Left renal pelvis (tissue), 4 donors: ENCODE measurements around the gene ADRA2C. TPM values are rescaled to one million over a fixed set of nuclear protein-coding genes. Genes with fewer than 3 reads are reported as not detected.

Experiments
- DNase-seq, 4 donors: peaks; one replicate each; pipeline ENCODE4 v3.0.0-alpha.2; 2013; ENCODE audit warnings: low read depth in 4 of 4, low spot score in 3 of 4
- polyA plus RNA-seq, 4 donors: library from polyadenylated mRNA; unstranded; fragments of 120-200 nt; gene quantifications; one replicate each; pipeline ENCODE4 v1.2.1, GENCODE V29; 2013; ENCODE audit not compliant: insufficient read length in 4 of 4

ADRA2C gene
- polyA plus RNA-seq, 4 donors, result 3.1 to 16.7 (median 8.1) TPM

DNA sequence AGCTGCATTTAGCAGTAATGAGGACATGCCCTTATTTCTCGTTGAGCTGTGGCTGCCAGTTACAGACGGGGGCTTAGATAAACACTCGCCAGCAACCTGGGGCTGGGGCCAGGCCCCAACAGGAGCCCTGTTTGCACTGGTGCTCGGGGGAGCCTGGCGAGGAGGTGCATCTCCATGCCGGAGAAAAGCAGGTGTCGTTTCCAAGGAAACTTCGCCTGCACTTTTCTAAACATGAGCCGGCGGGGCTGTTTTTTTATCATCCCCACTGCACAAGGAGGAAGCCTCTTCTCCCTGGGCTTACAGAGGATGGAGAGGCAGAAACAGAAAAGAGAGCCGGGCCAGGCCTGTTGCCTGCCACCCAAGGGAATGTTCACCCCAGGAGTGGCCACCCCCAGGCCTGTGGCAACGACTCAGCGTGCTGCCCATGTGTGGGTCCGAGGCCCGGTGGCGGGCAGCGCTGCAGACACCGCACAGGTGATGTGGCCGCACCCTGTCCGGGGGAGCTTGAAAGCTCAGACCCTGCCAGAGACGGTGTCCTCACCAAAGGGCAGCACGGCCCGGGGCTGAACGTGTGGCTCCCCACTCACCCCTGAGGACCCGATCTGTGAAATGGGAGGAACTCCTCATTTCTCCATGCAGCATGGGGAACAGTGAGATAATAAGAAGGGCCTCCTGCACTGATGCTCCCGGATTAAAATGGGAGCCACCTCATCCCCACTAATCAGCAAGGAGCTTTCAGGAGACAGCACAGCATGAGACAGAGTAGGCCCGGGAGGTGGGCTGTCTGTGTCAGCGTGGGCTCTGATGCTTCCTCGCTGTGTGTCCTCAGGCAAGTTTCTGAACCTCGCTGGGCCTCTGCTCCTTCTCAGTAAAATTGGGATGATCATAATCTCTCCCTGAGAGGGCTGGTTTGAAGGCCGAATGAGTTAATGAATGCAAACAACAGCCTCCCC is 33.8 kb upstream of the ADRA2C start:
- DNase-seq, result no peak

DNA sequence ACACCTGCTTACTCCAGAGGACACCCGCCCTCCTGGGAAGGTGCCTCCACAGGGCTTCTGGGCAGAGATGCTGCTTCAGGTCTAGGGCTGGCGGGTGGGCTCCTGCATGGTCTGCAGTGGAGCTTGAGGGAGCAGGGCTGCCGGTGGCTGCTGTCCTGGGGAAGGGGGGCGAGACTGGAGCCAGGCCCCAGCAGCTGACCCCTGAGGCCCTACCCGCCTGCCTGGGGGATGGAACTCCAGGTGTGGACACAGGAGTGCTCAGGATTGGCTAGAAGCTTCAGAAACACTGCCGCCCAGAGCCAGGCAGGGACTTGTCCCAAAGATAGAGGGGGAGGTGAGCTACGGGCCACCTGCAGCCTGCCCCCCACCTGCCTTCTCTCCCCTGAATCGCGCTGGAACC is 33.0 kb upstream of the ADRA2C start:
- DNase-seq, result no peak

DNA sequence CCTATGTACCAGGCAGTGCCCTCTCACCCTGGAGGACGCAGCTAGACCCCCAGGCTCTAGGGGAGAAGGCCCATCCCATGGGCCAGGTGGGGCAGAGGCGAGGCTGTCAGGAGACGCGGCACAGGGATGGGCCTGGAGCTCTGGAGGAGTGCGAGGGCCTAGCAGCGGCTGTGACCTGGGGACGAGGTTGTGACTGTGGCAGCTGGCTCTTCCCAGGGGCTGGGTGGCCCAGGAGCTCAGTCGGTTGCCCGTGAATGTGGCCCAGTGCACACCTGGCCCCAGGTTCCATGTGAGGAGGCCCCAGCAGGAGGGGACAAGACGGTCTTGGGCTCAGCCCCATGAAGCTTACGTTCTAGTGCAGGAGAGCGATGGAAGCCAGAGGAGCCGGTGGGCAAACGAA is 31.0 kb upstream of the ADRA2C start:
- DNase-seq, result no peak

DNA sequence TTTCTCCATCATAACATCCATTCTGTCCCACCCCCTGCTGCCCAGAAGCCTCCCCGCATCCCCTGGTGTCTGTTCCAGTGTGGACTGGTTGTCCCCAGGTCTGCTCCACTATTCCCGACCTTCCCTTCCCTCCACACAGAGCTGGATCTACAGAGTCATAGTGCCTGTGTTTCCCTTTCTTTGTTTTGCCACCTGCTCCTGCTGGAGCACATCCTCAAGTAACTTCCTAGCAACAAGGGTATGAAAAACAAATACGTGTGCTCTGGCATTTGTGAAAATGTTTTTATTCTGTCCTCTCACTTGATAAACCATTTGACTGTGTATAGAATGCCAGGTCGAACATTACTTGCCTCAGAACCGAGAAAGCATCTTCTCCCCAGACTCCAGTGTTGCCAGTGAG is 29.9 kb upstream of the ADRA2C start:
- DNase-seq, result no peak

DNA sequence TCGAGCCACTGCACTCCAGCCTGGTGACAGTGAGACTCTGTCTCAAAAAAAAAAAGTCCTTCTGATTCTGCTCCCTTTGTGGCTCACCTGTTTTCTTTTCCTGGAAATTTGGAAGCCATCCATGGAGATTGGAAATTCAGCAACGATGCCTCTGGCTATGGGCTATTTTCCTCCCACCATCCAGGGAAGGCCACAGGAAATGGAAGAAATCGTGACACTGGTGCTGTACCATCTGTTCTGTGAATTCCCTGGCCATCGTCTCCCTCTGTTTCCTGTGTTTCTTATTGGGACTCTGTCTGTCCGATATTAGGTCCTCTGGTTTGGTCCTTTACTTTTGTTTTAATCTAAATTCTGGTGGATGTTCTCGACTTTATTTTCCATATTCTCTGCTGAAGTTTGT is 29.4 kb upstream of the ADRA2C start:
- no peak for DNase-seq

DNA sequence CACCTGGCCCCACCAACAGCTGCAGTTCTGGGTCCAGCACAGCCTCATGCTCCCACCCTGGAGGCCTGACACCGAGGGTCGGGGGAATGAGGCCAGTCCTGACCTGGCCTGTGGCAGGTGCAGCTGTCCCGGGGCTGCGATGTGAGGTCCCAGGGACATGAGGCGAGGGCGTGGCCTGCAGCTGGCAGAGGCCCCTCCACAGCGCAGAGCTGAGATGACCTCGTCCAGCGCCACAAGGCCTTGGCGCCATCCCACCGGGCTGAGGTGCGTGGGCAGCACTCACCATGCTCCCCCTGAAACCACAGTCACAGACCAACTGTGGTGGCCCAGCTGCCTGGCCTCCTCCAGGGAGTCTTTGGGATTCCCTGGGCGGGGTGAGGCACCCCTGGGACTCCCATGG is 26.6 kb upstream of the ADRA2C start:
- no peak for DNase-seq

DNA sequence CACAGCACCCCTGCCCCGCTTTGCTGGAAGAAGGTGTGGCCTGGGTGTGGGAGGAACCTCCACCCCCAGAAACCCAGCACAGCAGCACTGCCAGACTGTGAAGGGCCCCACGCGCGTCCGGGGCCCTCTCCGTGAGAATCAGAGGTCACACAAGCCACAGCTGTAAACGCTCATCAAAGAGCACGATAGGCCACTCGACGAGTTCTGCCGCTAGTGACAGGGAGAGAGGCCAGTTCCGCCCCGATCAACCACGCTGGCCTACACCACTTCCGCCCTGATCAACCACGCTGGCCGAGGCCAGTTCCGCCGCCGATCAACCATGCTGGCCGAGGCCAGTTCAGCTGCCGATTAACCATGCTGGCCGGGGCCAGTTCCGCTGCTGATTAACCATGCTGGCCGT is 25.9 kb upstream of the ADRA2C start:
- DNase-seq, result no peak

DNA sequence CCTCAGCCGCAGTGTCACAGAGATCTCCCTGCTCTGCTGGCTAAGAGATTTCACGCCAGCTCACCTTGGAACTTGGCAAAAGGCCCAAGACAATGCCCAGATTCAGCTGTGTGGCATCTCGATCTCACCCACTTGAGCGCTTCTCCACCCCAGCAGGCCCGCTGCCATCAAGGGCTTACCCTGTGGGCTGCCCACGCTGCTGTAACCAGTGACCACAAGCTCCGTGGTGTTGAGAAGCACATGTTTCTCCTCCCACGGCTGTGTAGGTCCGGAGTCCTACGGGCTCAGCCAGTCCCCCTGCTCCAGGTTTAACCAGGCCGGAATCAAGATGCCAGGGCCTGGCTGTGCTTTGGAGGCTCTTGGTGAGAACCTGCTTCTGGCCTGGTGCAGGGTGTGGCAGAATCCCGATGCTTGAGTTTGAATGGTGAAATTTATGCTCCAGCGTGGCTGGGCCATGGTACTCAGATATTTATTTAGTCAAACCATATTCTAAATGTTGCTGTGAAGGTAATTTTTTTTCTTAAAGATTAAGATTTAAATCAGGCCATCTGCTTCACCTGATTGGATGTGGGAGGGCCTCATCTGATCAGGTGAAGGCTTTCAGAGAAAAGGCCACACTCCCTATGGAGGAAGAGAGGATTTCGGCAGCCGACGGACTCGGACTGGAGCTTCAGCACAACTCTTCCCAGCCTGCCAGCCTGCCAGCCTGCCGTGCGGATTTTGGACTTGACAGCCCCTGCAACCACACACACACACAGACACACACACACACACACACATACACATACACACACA is 24.8 kb upstream of the ADRA2C start:
- no peak for DNase-seq

DNA sequence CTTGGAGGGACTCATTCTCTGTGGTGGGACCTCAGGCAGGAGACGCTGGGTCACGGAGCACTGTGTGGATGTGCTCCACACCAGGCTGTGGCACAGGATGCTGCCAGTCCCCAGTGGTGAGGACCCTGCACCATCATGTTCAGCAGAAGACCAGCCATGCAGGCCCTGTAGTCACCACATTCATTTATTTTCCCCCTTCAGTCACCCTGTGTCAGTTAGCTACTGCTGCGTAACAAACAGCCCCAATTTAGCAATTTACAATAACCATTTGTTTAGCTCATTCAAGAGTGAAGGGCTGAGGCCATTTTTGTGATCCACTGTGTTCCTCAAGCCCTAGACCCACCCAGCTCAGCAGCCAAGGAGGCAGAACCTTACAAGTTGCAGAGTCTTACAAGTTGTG is 23.6 kb upstream of the ADRA2C start:
- DNase-seq, result no peak

DNA sequence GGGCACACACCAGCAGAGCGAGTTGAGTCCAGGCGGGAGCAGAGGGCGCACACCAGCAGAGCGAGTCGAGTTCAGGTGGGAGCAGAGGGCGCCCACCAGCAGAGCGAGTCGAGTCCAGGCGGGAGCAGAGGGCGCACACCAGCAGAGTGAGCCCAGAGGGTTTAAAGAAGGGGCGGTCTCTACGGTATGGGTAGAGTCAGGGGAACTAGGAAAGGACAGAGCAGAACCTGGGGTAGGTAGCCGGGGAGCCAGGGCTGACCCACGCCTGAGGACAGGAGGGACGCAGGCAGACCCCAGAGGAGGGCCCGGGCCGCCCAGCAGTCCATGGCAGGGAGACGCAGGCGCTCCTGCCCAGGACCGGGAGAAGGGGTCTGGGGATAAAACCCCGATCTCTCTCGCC is 22.0 kb upstream of the ADRA2C start:
- no peak for DNase-seq

DNA sequence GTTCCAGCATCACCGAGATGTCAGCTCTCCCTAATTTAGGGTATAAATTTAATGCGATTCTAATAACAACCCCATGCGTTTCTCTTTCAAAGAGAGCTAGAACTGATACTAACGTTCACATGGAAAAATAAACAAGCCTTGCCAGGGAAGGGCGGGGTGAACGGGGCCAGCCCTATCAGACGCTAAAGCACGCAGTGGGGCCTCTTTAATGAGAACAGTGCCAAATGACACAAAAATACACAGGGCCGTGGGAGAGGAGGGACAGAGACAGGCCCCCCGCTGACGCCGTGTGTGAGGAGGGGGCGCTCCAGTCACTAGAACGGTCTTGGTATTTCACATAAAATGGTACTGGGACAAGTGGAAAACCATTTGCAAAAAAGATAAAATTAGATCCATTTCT is 21.3 kb upstream of the ADRA2C start:
- DNase-seq, result no peak

DNA sequence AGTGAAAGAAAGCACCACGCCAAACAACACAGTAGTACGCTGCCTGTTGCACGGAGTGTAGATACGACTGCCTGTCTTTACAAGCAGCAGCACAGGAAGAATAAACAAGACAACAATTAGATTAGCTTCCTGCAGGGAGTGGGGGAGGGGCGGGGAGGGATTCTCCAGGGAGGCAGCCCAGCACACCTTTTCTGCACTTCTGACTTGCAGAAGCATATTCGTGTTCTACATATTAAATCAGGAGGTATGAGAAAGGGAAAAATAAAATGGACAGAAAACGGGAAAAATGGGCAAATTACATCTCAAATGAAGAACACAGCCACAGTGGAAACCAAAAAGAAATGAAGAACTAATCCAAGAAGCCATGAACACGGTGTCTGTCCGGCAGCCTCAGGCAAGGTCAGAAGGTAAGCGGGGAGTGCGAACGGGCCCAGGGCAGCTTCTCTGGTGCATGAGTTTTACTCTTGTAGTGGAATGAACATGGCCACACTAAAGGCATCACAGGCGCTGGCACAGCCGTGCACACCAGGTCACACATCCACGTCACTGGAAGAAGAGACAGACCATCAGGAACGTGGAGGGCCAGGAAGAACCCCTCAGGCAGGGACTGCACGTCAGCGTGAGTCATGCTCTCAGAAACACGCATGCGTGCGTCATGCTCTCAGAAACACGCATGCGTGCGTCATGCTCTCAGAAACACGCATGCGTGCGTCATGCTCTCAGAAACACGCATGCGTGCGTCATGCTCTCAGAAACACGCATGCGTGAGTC is 20.1 kb upstream of the ADRA2C start:
- DNase-seq, result no peak

DNA sequence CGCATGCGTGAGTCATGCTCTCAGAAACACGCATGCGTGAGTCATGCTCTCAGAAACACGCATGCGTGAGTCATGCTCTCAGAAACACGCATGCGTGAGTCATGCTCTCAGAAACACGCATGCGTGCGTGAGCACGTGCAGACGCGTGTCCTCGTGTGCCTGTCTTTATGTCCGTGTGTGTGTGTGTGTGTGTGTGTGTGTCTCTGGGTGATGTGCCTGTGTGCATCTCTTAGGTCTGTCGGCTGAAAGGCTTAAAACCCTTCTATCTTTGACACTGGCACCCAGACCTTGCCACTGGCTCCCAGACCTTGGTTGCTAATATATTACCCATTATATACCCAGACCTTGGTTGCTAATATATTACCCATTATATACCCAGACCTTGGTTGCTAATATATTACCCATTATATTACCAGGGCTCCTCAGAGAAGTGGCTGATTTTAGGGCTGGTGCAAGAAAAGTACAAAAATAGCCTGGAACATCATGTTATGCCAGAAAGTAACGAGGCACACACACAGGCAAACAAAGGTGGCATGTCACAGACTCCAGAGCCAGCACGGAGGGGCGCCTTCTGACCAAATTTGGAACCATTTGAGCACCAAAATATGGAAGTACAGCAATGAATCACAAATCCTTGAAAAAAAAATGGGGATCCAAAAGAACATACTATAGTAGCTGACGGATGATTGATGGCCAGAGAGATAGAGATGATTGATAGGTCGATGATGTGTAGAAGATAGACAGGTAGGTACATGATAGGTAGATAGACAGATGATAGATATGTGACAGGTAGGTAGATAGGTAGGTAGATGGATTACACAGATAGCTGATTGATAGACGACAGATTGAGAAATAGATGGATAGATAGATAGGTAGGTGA is 19.2 kb upstream of the ADRA2C start:
- DNase-seq, result no peak

DNA sequence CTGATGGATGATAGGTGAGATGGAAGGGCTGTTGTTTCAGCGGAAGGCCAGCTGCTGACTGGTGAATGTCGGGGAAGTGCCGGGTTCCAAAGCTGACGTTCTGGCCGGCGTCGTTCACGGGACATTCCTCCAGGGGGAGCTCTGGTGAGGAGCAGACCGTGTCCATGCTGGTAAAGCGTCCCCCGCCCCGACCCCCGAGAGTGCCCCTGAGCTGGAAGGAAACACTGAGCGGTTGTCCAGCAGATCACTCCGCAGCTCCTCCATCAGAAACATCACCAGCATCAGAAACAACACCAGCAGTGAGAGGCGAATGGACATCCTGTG is 18.6 kb upstream of the ADRA2C start:
- DNase-seq, result no peak

DNA sequence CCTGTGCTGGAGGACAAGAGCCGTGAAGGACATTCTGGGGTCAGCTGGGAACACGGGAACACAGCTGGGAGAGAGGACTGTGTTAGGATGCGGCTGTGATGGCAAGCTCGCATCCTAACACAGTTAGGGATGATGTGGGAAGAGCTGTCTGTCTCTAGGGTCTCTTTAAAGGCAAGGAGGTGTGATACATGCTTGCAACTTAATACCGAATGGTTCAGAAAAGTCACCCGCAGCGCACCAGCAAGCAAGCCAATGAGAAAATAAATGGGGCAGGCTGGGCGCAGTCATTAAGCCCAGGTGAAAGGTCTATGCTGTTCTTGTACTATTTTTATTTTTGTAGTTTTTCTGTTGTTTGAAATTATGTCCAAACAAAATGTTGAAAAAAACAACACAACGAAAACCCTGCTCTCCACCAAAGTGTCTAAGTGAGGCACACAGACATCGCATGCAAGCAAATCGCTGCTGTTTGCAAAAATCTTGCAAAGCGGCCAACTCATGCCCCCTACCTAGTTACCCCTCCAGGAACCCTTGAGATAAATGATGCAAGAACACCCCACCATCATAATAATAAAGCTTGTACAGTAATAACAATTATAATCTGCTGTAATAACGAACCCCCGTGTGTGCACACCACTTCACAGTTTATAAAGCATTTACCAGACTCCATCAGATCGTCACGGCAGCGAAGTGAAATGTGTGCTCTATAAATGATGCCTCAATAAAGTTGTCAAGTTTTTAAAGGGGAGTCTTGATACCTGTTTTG is 17.9 kb upstream of the ADRA2C start:
- no peak for DNase-seq

DNA sequence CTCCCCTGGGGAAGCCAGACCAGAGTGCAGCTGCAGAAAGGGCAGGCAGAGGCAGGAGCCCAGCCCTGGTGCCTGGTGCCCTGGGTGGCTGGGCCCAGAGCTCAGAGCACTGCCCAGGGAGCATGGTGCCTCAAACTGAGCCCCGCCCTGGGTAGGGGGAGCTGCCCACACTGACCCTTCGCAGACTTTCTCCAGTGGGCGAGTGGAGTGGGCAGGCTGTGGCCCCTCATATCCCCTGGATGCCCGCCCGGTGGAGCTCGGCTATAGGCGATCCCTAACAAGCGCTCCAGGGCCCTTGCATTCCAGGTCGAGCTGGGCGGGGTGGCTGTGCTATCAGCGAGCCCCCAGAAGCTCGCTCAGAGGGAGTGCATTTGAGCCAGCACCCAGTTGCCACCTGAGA is 17.1 kb upstream of the ADRA2C start:
- DNase-seq, result no peak

DNA sequence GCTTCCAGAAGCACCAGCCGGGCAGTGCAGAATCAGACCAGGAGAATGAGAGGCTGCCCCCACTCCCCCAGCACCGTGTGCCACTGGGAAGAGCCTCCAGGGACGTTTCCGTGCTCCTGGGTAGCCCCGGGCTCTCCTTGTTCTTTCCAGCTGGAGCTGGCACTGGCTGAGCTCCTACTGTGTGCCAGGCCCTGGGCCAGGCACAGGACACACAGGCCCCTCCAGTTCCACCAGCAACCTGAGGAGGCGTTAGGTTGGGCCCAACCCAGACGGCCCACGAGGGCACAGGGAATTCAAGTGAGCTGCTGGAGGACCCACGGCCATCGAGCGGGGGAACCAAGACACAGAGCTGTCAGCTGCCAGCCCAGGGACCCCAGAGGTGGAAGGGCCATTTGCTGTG is 15.9 kb upstream of the ADRA2C start:
- no peak for DNase-seq

DNA sequence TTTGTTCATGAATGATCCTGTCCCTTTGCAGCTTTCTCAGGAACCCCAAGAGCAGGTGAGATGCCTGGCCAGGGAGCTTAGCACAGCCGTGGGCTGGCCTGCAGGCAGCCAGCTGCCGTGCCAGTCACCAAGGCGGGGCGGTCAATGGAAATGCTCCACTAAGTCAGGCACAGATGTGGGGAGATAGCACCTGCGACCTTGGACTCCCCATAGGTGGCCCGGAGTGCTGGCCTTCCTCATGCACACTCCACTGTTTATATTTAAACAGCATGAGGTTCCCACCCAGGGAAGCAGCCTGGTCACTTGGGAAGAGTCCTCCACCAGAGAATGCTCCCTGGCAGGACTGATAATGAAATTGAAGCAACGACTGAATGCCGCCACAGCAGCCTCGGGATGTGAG is 14.2 kb upstream of the ADRA2C start:
- DNase-seq, result no peak

DNA sequence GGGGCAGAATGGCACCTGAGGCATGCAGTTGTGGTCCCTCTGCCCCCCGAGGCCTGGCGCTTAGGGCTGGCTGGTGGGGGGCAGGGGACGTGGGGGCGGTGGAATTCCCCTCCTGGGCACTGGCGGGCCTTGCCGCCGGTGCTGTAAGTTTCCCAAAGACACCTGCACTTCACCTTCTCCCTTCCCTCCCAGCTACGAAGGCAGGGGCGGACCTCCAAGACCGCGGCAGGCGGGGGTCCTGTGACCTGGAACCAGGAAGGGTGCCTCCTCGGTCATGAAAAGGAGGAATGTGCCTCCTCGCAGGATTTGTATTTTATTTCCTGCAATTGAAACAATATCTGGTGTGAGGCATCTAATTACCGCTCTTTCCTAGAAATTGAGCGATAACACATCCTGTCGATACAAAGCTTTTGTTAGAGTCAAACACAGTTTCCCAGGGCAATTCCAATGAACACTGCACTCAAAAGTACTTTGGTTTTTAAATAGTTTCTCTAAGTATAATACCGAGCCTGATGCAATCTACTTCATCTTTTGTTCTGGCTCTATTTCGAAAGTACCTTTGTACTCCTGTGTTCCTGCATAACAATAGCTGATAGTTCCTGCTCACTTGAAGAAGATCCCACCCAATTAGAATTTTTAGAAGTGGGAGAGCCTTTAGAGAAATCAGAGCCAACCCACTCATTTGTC is 12.3 kb upstream of the ADRA2C start:
- DNase-seq, result no peak
